ENCODE measurements around the gene PSMB4. TPM values are rescaled to one million over a fixed set of nuclear protein-coding genes. Genes with fewer than 3 reads are reported as not detected.

Gene PSMB4
- total and polyA plus RNA-seq, 2 donors: 345 to 371 TPM

- peaks cover 1 to 25% of the 10 kb centered on the region in 2 donors for H3K9me3 ChIP-seq (ENCODE audit: control insufficient read depth in 2 of 2, insufficient read depth in 1 of 2, low read length in 1 of 2)
- no peaks in the 10 kb centered on the region for H3K36me3 ChIP-seq (ENCODE audit: control insufficient read depth in 2 of 2, insufficient read depth in 2 of 2, low read length in 1 of 2)
- peaks cover 0 to 2% of the 10 kb centered on the region in 2 donors for H3K4me1 ChIP-seq (ENCODE audit: control insufficient read depth in 2 of 2, insufficient read depth in 2 of 2, low read length in 2 of 2)
- no peaks in the 10 kb centered on the region for H3K27me3 ChIP-seq (ENCODE audit: control insufficient read depth in 2 of 2, insufficient read depth in 1 of 2, low read length in 1 of 2)
- DNase-seq (ENCODE audit: low read depth in 6 of 9, low spot score in 9 of 9): no peak
- H3K27ac ChIP-seq (ENCODE audit: low read depth in 1 of 2, low read length in 1 of 2): no peak overlapping the region
- 97% methylated on average over 4 of the region's 4 CpGs for WGBS
- H3K4me3 ChIP-seq (ENCODE audit: low read length in 2 of 2): no peak overlapping the region
Measured at GRCh38 chr1:151364996-151365395, 34.4 kb upstream of the PSMB4 start.

- 97% methylated on average over 8 of the region's 8 CpGs for WGBS
- H3K27me3 ChIP-seq (ENCODE audit: control insufficient read depth in 2 of 2, insufficient read depth in 1 of 2, low read length in 1 of 2): no peaks in the 10 kb centered on the region
- H3K27ac ChIP-seq (ENCODE audit: low read depth in 1 of 2, low read length in 1 of 2): no peak overlapping the region
- peaks cover 0 to 8% of the 10 kb centered on the region in 2 donors for H3K9me3 ChIP-seq (ENCODE audit: control insufficient read depth in 2 of 2, insufficient read depth in 1 of 2, low read length in 1 of 2)
- H3K36me3 ChIP-seq (ENCODE audit: control insufficient read depth in 2 of 2, insufficient read depth in 2 of 2, low read length in 1 of 2): no peaks in the 10 kb centered on the region
- no peak for DNase-seq (ENCODE audit: low read depth in 6 of 9, low spot score in 9 of 9)
- H3K4me3 ChIP-seq (ENCODE audit: low read length in 2 of 2): no peak overlapping the region
- H3K4me1 ChIP-seq (ENCODE audit: control insufficient read depth in 2 of 2, insufficient read depth in 2 of 2, low read length in 2 of 2): peaks cover 0 to 9% of the 10 kb centered on the region in 2 donors
Measured at GRCh38 chr1:151367658-151368392, 31.5 kb upstream of the PSMB4 start.

GRCh38 chr1:151368393-151369301 lies 30.7 kb upstream of the PSMB4 start:
- no peaks in the 10 kb centered on the region for H3K36me3 ChIP-seq (ENCODE audit: control insufficient read depth in 2 of 2, insufficient read depth in 2 of 2, low read length in 1 of 2)

GRCh38 chr1:151369302-151369610 lies 30.1 kb upstream of the PSMB4 start:
- no peak overlapping the region for H3K4me3 ChIP-seq (ENCODE audit: low read length in 2 of 2)
- H3K4me1 ChIP-seq (ENCODE audit: control insufficient read depth in 2 of 2, insufficient read depth in 2 of 2, low read length in 2 of 2): peaks cover 0 to 9% of the 10 kb centered on the region in 2 donors
- 96% methylated on average over 7 of the region's 7 CpGs for WGBS

More at GRCh38 chr1:151368393-151369301, 30.7 kb upstream of the PSMB4 start:
- Histone ChIP-seq H3K27ac (ENCODE audit: low read depth in 1 of 2, low read length in 1 of 2) (no peak overlapping the region), H3K4me1 (ENCODE audit: control insufficient read depth in 2 of 2, insufficient read depth in 2 of 2, low read length in 2 of 2) (peaks cover 0 to 9% of the 10 kb centered on the region in 2 donors), H3K27me3 (ENCODE audit: control insufficient read depth in 2 of 2, insufficient read depth in 1 of 2, low read length in 1 of 2) (no peaks in the 10 kb centered on the region), H3K9me3 (ENCODE audit: control insufficient read depth in 2 of 2, insufficient read depth in 1 of 2, low read length in 1 of 2) (peaks cover 0 to under 1% of the 10 kb centered on the region in 2 donors), H3K4me3 (ENCODE audit: low read length in 2 of 2) (no peak overlapping the region)
- 98% methylated on average over 20 of the region's 20 CpGs for WGBS
- no peak for DNase-seq (ENCODE audit: low read depth in 6 of 9, low spot score in 9 of 9)

GRCh38 chr1:151369621-151370048 lies 29.7 kb upstream of the PSMB4 start:
- WGBS: 96% methylated on average over 15 of the region's 15 CpGs
- peaks cover 0 to 9% of the 10 kb centered on the region in 2 donors for H3K4me1 ChIP-seq (ENCODE audit: control insufficient read depth in 2 of 2, insufficient read depth in 2 of 2, low read length in 2 of 2)
- H3K27me3 ChIP-seq (ENCODE audit: control insufficient read depth in 2 of 2, insufficient read depth in 1 of 2, low read length in 1 of 2): no peaks in the 10 kb centered on the region
- H3K4me3 ChIP-seq (ENCODE audit: low read length in 2 of 2): no peak overlapping the region
- H3K27ac ChIP-seq (ENCODE audit: low read depth in 1 of 2, low read length in 1 of 2): no peak overlapping the region
- no peak for DNase-seq (ENCODE audit: low read depth in 6 of 9, low spot score in 9 of 9)
- H3K36me3 ChIP-seq (ENCODE audit: control insufficient read depth in 2 of 2, insufficient read depth in 2 of 2, low read length in 1 of 2): no peaks in the 10 kb centered on the region
- H3K9me3 ChIP-seq (ENCODE audit: control insufficient read depth in 2 of 2, insufficient read depth in 1 of 2, low read length in 1 of 2): no peaks in the 10 kb centered on the region

More at GRCh38 chr1:151369302-151369610, 30.1 kb upstream of the PSMB4 start:
- Histone ChIP-seq H3K9me3 (ENCODE audit: control insufficient read depth in 2 of 2, insufficient read depth in 1 of 2, low read length in 1 of 2) (no peaks in the 10 kb centered on the region), H3K27ac (ENCODE audit: low read depth in 1 of 2, low read length in 1 of 2) (no peak overlapping the region), H3K36me3 (ENCODE audit: control insufficient read depth in 2 of 2, insufficient read depth in 2 of 2, low read length in 1 of 2) (no peaks in the 10 kb centered on the region), H3K27me3 (ENCODE audit: control insufficient read depth in 2 of 2, insufficient read depth in 1 of 2, low read length in 1 of 2) (no peaks in the 10 kb centered on the region)
- no peak for DNase-seq (ENCODE audit: low read depth in 6 of 9, low spot score in 9 of 9)

- Histone ChIP-seq H3K4me3 (ENCODE audit: low read length in 2 of 2) (no peak overlapping the region), H3K27ac (ENCODE audit: low read depth in 1 of 2, low read length in 1 of 2) (no peak overlapping the region), H3K4me1 (ENCODE audit: control insufficient read depth in 2 of 2, insufficient read depth in 2 of 2, low read length in 2 of 2) (peaks cover 0 to 9% of the 10 kb centered on the region in 2 donors), H3K27me3 (ENCODE audit: control insufficient read depth in 2 of 2, insufficient read depth in 1 of 2, low read length in 1 of 2) (no peaks in the 10 kb centered on the region), H3K36me3 (ENCODE audit: control insufficient read depth in 2 of 2, insufficient read depth in 2 of 2, low read length in 1 of 2) (no peaks in the 10 kb centered on the region), H3K9me3 (ENCODE audit: control insufficient read depth in 2 of 2, insufficient read depth in 1 of 2, low read length in 1 of 2) (no peaks in the 10 kb centered on the region)
- no peak for DNase-seq (ENCODE audit: low read depth in 6 of 9, low spot score in 9 of 9)
- 84% methylated on average over 6 of the region's 6 CpGs for WGBS
Measured at GRCh38 chr1:151370211-151370911, 29.0 kb upstream of the PSMB4 start.

- WGBS: 87% methylated on average over 9 of the region's 9 CpGs
- Histone ChIP-seq H3K27ac (ENCODE audit: low read depth in 1 of 2, low read length in 1 of 2) (no peak overlapping the region), H3K9me3 (ENCODE audit: control insufficient read depth in 2 of 2, insufficient read depth in 1 of 2, low read length in 1 of 2) (no peaks in the 10 kb centered on the region), H3K36me3 (ENCODE audit: control insufficient read depth in 2 of 2, insufficient read depth in 2 of 2, low read length in 1 of 2) (no peaks in the 10 kb centered on the region), H3K27me3 (ENCODE audit: control insufficient read depth in 2 of 2, insufficient read depth in 1 of 2, low read length in 1 of 2) (no peaks in the 10 kb centered on the region), H3K4me1 (ENCODE audit: control insufficient read depth in 2 of 2, insufficient read depth in 2 of 2, low read length in 2 of 2) (peaks cover 0 to 9% of the 10 kb centered on the region in 2 donors), H3K4me3 (ENCODE audit: low read length in 2 of 2) (no peak overlapping the region)
- no peak for DNase-seq (ENCODE audit: low read depth in 6 of 9, low spot score in 9 of 9)
Measured at GRCh38 chr1:151371370-151372057, 27.9 kb upstream of the PSMB4 start.

GRCh38 chr1:151372058-151372934 lies 27.1 kb upstream of the PSMB4 start, which contains the start of gene SELENBP1:
Gene SELENBP1 (minus strand): TSS chr1:151372705. CDS start chr1:151372641, 64 bp downstream.
- Histone ChIP-seq H3K4me1 (ENCODE audit: control insufficient read depth in 2 of 2, insufficient read depth in 2 of 2, low read length in 2 of 2) (peaks cover 0 to 9% of the 10 kb centered on the region in 2 donors), H3K27ac (ENCODE audit: low read depth in 1 of 2, low read length in 1 of 2) (no peak within 1 kb of the TSS)

More at GRCh38 chr1:151372058-151372934, 27.1 kb upstream of the PSMB4 start, which contains the start of gene SELENBP1:
- WGBS: 93% methylated on average over 11 of the region's 11 CpGs
- H3K9me3 ChIP-seq (ENCODE audit: control insufficient read depth in 2 of 2, insufficient read depth in 1 of 2, low read length in 1 of 2): no peaks in the 10 kb centered on the region
- H3K36me3 ChIP-seq (ENCODE audit: control insufficient read depth in 2 of 2, insufficient read depth in 2 of 2, low read length in 1 of 2): no peaks in the 10 kb centered on the region
- H3K4me3 ChIP-seq (ENCODE audit: low read length in 2 of 2): no peak within 1 kb of the TSS
- no peak for DNase-seq (ENCODE audit: low read depth in 6 of 9, low spot score in 9 of 9)
- H3K27me3 ChIP-seq (ENCODE audit: control insufficient read depth in 2 of 2, insufficient read depth in 1 of 2, low read length in 1 of 2): no peaks in the 10 kb centered on the region
